Measurements from ENCODE around the gene RAPGEF2.
"Not testable (repeated sequence)": the region's sequence is repeated elsewhere in the genome, so short reads cannot be mapped to it uniquely, and the experiment has no call there.

RAPGEF2 gene

GRCh38 chr4:159158083-159158617, 55.3 kb downstream of the RAPGEF2 start:
- no peak overlapping the region for H3K4me3 ChIP-seq (ENCODE audit: low read length)
- H3K36me3 ChIP-seq (ENCODE audit: control insufficient read depth, insufficient read depth, low read length): no peaks in the 10 kb centered on the region
- H3K9me3 ChIP-seq (ENCODE audit: control insufficient read depth, low read length): no peaks in the 10 kb centered on the region
- H3K9ac ChIP-seq (ENCODE audit: low read length): no peak overlapping the region
- no peaks in the 10 kb centered on the region for H3K27me3 ChIP-seq (ENCODE audit: control insufficient read depth, insufficient read depth, low read length)
- peaks cover 10% of the 10 kb centered on the region for H3K4me1 ChIP-seq (ENCODE audit: control insufficient read depth, insufficient read depth, low read length)

- H3K27me3 ChIP-seq (ENCODE audit: control insufficient read depth, insufficient read depth, low read length): no peaks in the 10 kb centered on the region
- H3K4me3 ChIP-seq (ENCODE audit: low read length): no peak overlapping the region
- H3K9me3 ChIP-seq (ENCODE audit: control insufficient read depth, low read length): no peaks in the 10 kb centered on the region
- H3K9ac ChIP-seq (ENCODE audit: low read length): no peak overlapping the region
- peaks cover 10% of the 10 kb centered on the region for H3K4me1 ChIP-seq (ENCODE audit: control insufficient read depth, insufficient read depth, low read length)
- H3K36me3 ChIP-seq (ENCODE audit: control insufficient read depth, insufficient read depth, low read length): no peaks in the 10 kb centered on the region
Measured at GRCh38 chr4:159158985-159159384, 56.1 kb downstream of the RAPGEF2 start.

GRCh38 chr4:159159611-159160010, 56.7 kb downstream of the RAPGEF2 start:
- Histone ChIP-seq H3K36me3 (ENCODE audit: control insufficient read depth, insufficient read depth, low read length) (no peaks in the 10 kb centered on the region), H3K9ac (ENCODE audit: low read length) (no peak overlapping the region), H3K4me1 (ENCODE audit: control insufficient read depth, insufficient read depth, low read length) (peaks cover 7% of the 10 kb centered on the region), H3K4me3 (ENCODE audit: low read length) (no peak overlapping the region), H3K9me3 (ENCODE audit: control insufficient read depth, low read length) (no peaks in the 10 kb centered on the region), H3K27me3 (ENCODE audit: control insufficient read depth, insufficient read depth, low read length) (no peaks in the 10 kb centered on the region)

- no peak overlapping the region for H3K9ac ChIP-seq (ENCODE audit: low read length)
- H3K27me3 ChIP-seq (ENCODE audit: control insufficient read depth, insufficient read depth, low read length): no peaks in the 10 kb centered on the region
- no peaks in the 10 kb centered on the region for H3K9me3 ChIP-seq (ENCODE audit: control insufficient read depth, low read length)
- H3K36me3 ChIP-seq (ENCODE audit: control insufficient read depth, insufficient read depth, low read length): no peaks in the 10 kb centered on the region
- no peak overlapping the region for H3K4me3 ChIP-seq (ENCODE audit: low read length)
- peaks cover 5% of the 10 kb centered on the region for H3K4me1 ChIP-seq (ENCODE audit: control insufficient read depth, insufficient read depth, low read length)
Measured at GRCh38 chr4:159160242-159160641, 57.4 kb downstream of the RAPGEF2 start.

GRCh38 chr4:159161436-159161835, 58.6 kb downstream of the RAPGEF2 start:
- H3K4me3 ChIP-seq (ENCODE audit: low read length); H3K9me3 ChIP-seq (ENCODE audit: control insufficient read depth, low read length); H3K4me1 ChIP-seq (ENCODE audit: control insufficient read depth, insufficient read depth, low read length); H3K27me3 ChIP-seq (ENCODE audit: control insufficient read depth, insufficient read depth, low read length); H3K36me3 ChIP-seq (ENCODE audit: control insufficient read depth, insufficient read depth, low read length); H3K9ac ChIP-seq (ENCODE audit: low read length): not testable (repeated sequence)

- Histone ChIP-seq H3K9ac (ENCODE audit: low read length) (no peak overlapping the region), H3K4me1 (ENCODE audit: control insufficient read depth, insufficient read depth, low read length) (peaks cover 5% of the 10 kb centered on the region), H3K27me3 (ENCODE audit: control insufficient read depth, insufficient read depth, low read length) (no peaks in the 10 kb centered on the region), H3K36me3 (ENCODE audit: control insufficient read depth, insufficient read depth, low read length) (no peaks in the 10 kb centered on the region), H3K4me3 (ENCODE audit: low read length) (no peak overlapping the region), H3K9me3 (ENCODE audit: control insufficient read depth, low read length) (no peaks in the 10 kb centered on the region)
Measured at GRCh38 chr4:159162576-159162975, 59.7 kb downstream of the RAPGEF2 start.

- Histone ChIP-seq H3K4me1 (ENCODE audit: control insufficient read depth, insufficient read depth, low read length) (no peaks in the 10 kb centered on the region), H3K27me3 (ENCODE audit: control insufficient read depth, insufficient read depth, low read length) (no peaks in the 10 kb centered on the region), H3K36me3 (ENCODE audit: control insufficient read depth, insufficient read depth, low read length) (no peaks in the 10 kb centered on the region)
Measured at GRCh38 chr4:159163521-159163920, 60.6 kb downstream of the RAPGEF2 start.

GRCh38 chr4:159169404-159170302, 66.8 kb downstream of the RAPGEF2 start:
- Histone ChIP-seq H3K4me3 (ENCODE audit: low read length) (no peak overlapping the region), H3K36me3 (ENCODE audit: control insufficient read depth, insufficient read depth, low read length) (no peaks in the 10 kb centered on the region), H3K9me3 (ENCODE audit: control insufficient read depth, low read length) (no peaks in the 10 kb centered on the region), H3K27me3 (ENCODE audit: control insufficient read depth, insufficient read depth, low read length) (no peaks in the 10 kb centered on the region), H3K9ac (ENCODE audit: low read length) (no peak overlapping the region), H3K4me1 (ENCODE audit: control insufficient read depth, insufficient read depth, low read length) (no peaks in the 10 kb centered on the region)

More at GRCh38 chr4:159163521-159163920, 60.6 kb downstream of the RAPGEF2 start:
- H3K4me3 ChIP-seq (ENCODE audit: low read length): no peak overlapping the region
- no peaks in the 10 kb centered on the region for H3K9me3 ChIP-seq (ENCODE audit: control insufficient read depth, low read length)
- H3K9ac ChIP-seq (ENCODE audit: low read length): no peak overlapping the region

- no peaks in the 10 kb centered on the region for H3K4me1 ChIP-seq (ENCODE audit: control insufficient read depth, insufficient read depth, low read length)
- no peaks in the 10 kb centered on the region for H3K36me3 ChIP-seq (ENCODE audit: control insufficient read depth, insufficient read depth, low read length)
- no peak overlapping the region for H3K9ac ChIP-seq (ENCODE audit: low read length)
- no peaks in the 10 kb centered on the region for H3K9me3 ChIP-seq (ENCODE audit: control insufficient read depth, low read length)
- H3K4me3 ChIP-seq (ENCODE audit: low read length): no peak overlapping the region
- H3K27me3 ChIP-seq (ENCODE audit: control insufficient read depth, insufficient read depth, low read length): no peaks in the 10 kb centered on the region
Measured at GRCh38 chr4:159171287-159171686, 68.4 kb downstream of the RAPGEF2 start.

- Histone ChIP-seq H3K4me3 (ENCODE audit: low read length) (no peak overlapping the region), H3K9ac (ENCODE audit: low read length) (no peak overlapping the region), H3K27me3 (ENCODE audit: control insufficient read depth, insufficient read depth, low read length) (no peaks in the 10 kb centered on the region), H3K9me3 (ENCODE audit: control insufficient read depth, low read length) (no peaks in the 10 kb centered on the region), H3K4me1 (ENCODE audit: control insufficient read depth, insufficient read depth, low read length) (no peaks in the 10 kb centered on the region), H3K36me3 (ENCODE audit: control insufficient read depth, insufficient read depth, low read length) (no peaks in the 10 kb centered on the region)
Measured at GRCh38 chr4:159173886-159174285, 71.0 kb downstream of the RAPGEF2 start.

- Histone ChIP-seq H3K4me3 (ENCODE audit: low read length) (no peak overlapping the region), H3K9ac (ENCODE audit: low read length) (no peak overlapping the region), H3K27me3 (ENCODE audit: control insufficient read depth, insufficient read depth, low read length) (no peaks in the 10 kb centered on the region), H3K9me3 (ENCODE audit: control insufficient read depth, low read length) (no peaks in the 10 kb centered on the region), H3K4me1 (ENCODE audit: control insufficient read depth, insufficient read depth, low read length) (no peaks in the 10 kb centered on the region), H3K36me3 (ENCODE audit: control insufficient read depth, insufficient read depth, low read length) (no peaks in the 10 kb centered on the region)
Measured at GRCh38 chr4:159174645-159175084, 71.8 kb downstream of the RAPGEF2 start.

- Histone ChIP-seq H3K9me3 (ENCODE audit: control insufficient read depth, low read length) (no peaks in the 10 kb centered on the region), H3K4me3 (ENCODE audit: low read length) (no peak overlapping the region), H3K36me3 (ENCODE audit: control insufficient read depth, insufficient read depth, low read length) (no peaks in the 10 kb centered on the region), H3K4me1 (ENCODE audit: control insufficient read depth, insufficient read depth, low read length) (no peaks in the 10 kb centered on the region), H3K27me3 (ENCODE audit: control insufficient read depth, insufficient read depth, low read length) (no peaks in the 10 kb centered on the region), H3K9ac (ENCODE audit: low read length) (no peak overlapping the region)
Measured at GRCh38 chr4:159175085-159175988, 72.5 kb downstream of the RAPGEF2 start.

All from mucosa of stomach (tissue), 1 donor.